B cell (primary cell): ENCODE results near the gene SMIM21. TPM values are rescaled to one million over a fixed set of nuclear protein-coding genes. Genes with fewer than 3 reads are reported as not detected.
A peak's percentile ranks its signal among the peaks of the same experiment; 100 is the strongest.

Source experiments
- ATAC-seq: fragments of 200-7000 bp; cut with Tn5 transposase; one replicate; pipeline ENCODE4 v1.10.0; 2021; ENCODE audit warnings: low read depth, mild to moderate bottlenecking, moderate number of reproducible peaks, moderate library complexity
- CTCF ChIA-PET: fragments of 350-600 bp; sonication (Branson Sonifier 250); formaldehyde crosslinking; loops from one replicate; lab custom pipeline; 2021; ENCODE audit warnings: antibody characterized with exemption, inconsistent platforms; lab: Charles Lee
- POLR2A ChIA-PET: fragments of 350-600 bp; sonication (Branson Sonifier 250); formaldehyde crosslinking; loops from one replicate; lab custom pipeline; 2021; ENCODE audit warnings: antibody characterized with exemption; lab: Charles Lee
- DNase-seq: peaks from one replicate; pipeline ENCODE4 v3.0.0; 2013
- H2AFZ ChIP-seq: 2 replicates; pipeline ENCODE4 v1.6.1; 2012; ENCODE audit warnings: mild to moderate bottlenecking, low read depth, low read length; ENCODE audit not compliant: insufficient read depth, poor library complexity, severe bottlenecking
- H3K27ac ChIP-seq, 2 donors: 1 replicate in 1 of 2; 2 replicates in 1 of 2; pipeline ENCODE4 v1.5.1; 2012 to 2013; ENCODE audit warnings: low read length in 2 of 2, mild to moderate bottlenecking in 2 of 2, moderate library complexity in 1 of 2
- H3K27me3 ChIP-seq, 4 experiments: fragments of 200-600 bp in 1 of 4; sonication (generic) in 1 of 4; replicated peaks in 1 of 4; 1 replicate in 2 of 4; 2 replicates in 2 of 4; pipeline versions ENCODE4 v1.6.1 to v1.7.0; 2013 to 2016; ENCODE audit warnings: low read length in 3 of 4, mild to moderate bottlenecking in 2 of 4, mixed read lengths in 1 of 4, moderate library complexity in 1 of 4; ENCODE audit not compliant: insufficient read depth in 4 of 4, control insufficient read depth in 3 of 4; ENCODE audit errors: control extremely low read depth in 1 of 4
- H3K36me3 ChIP-seq, 2 experiments: replicated peaks in 1 of 2; 1 replicate in 1 of 2; 2 replicates in 1 of 2; pipeline versions ENCODE4 v1.6.1 to v1.7.1; 2013; ENCODE audit warnings: low read length in 1 of 2; ENCODE audit not compliant: insufficient read depth in 2 of 2, control insufficient read depth in 1 of 2; ENCODE audit errors: control extremely low read depth in 1 of 2, extremely low read depth in 1 of 2
- H3K4me1 ChIP-seq, 2 donors: fragments of 200-600 bp in 1 of 2; sonication (generic) in 1 of 2; 1 replicate in 1 of 2; 2 replicates in 1 of 2; pipeline versions ENCODE4 v1.5.1 to v1.6.1; 2013 to 2017; ENCODE audit warnings: low read length in 2 of 2; ENCODE audit not compliant: control insufficient read depth in 2 of 2, insufficient read depth in 2 of 2
- H3K4me2 ChIP-seq: replicated peaks from 2 replicates; pipeline ENCODE3; 2012; ENCODE audit warnings: mild to moderate bottlenecking, low read depth, low read length; ENCODE audit not compliant: poor library complexity, severe bottlenecking
- H3K4me3 ChIP-seq, 5 experiments: fragments of 200-600 bp in 1 of 5; sonication (generic) in 1 of 5; 1 replicate in 3 of 5; 2 replicates in 2 of 5; pipeline versions ENCODE4 v1.5.1 to v1.7.0; 2011 to 2016; ENCODE audit warnings: low read length in 4 of 5, mild to moderate bottlenecking in 4 of 5, low read depth in 2 of 5, control low read depth in 1 of 5, moderate library complexity in 1 of 5; ENCODE audit not compliant: insufficient read depth in 1 of 5; ENCODE audit errors: control extremely low read depth in 1 of 5, extremely low read depth in 1 of 5
- H3K79me2 ChIP-seq: fragments of 200-600 bp; sonication (generic); one replicate; pipeline ENCODE4 v1.6.0; 2016; ENCODE audit warnings: low read length; ENCODE audit not compliant: control insufficient read depth, insufficient read depth
- H3K9ac ChIP-seq: fragments of 200-600 bp; sonication (generic); 2 replicates; pipeline ENCODE4 v1.6.1; 2017; ENCODE audit warnings: mild to moderate bottlenecking, low read length, moderate library complexity
- H3K9me3 ChIP-seq, 3 donors: one replicate each; pipeline versions ENCODE4 v1.6.1 to v1.7.1; 2013; ENCODE audit warnings: low read length in 2 of 3; ENCODE audit not compliant: control insufficient read depth in 2 of 3, insufficient read depth in 1 of 3; ENCODE audit errors: control extremely low read depth in 1 of 3
- H4K20me1 ChIP-seq: 2 replicates; pipeline ENCODE4 v1.6.0; 2012; ENCODE audit warnings: mild to moderate bottlenecking, low read length; ENCODE audit not compliant: insufficient read depth, control insufficient read depth, poor library complexity, severe bottlenecking
- H3K27ac Mint-ChIP-seq: one replicate; pipeline ENCODE4 v1.8.0; 2021; ENCODE audit warnings: mixed read lengths
- H3K27me3 Mint-ChIP-seq: one replicate; pipeline ENCODE4 v1.8.0; 2021; ENCODE audit warnings: mixed read lengths
- H3K4me1 Mint-ChIP-seq: one replicate; pipeline ENCODE4 v1.8.0; 2021; ENCODE audit warnings: mixed read lengths
- H3K4me3 Mint-ChIP-seq: one replicate; pipeline ENCODE4 v1.8.0; 2021; ENCODE audit warnings: mixed read lengths
- H3K9me3 Mint-ChIP-seq: one replicate; pipeline ENCODE4 v1.8.0; 2022; ENCODE audit warnings: mixed read lengths; ENCODE audit not compliant: insufficient read depth
- CTCF ChIP-seq: fragments of 200-600 bp; IDR thresholded peaks from one replicate; pipeline ENCODE4 v1.8.0; 2022; ENCODE audit warnings: antibody characterized with exemption, mild to moderate bottlenecking
- EZH2 ChIP-seq: IDR thresholded peaks from 2 replicates; pipeline ENCODE4 v1.6.1; 2012; ENCODE audit warnings: borderline replicate concordance, low read depth, mild to moderate bottlenecking, moderate library complexity, low read length; ENCODE audit not compliant: insufficient read depth, poor library complexity, severe bottlenecking
- WGBS: methylation state at CpG from one replicate; pipeline ENCODE4 v1.1.5; 2013; ENCODE audit warnings: missing lambda C conversion rate; ENCODE audit not compliant: insufficient coverage; 5-methylcytosine and 5-hydroxymethylcytosine counted together
- intact Hi-C: fragments of 100-400 bp; cut with micrococcal nuclease; formaldehyde crosslinking; loops from one replicate; pipeline ENCODE4 v1.10.0; 2022
- polyA plus RNA-seq: library from polyadenylated mRNA; depleted of rRNA; stranded (reverse); fragments of >200 nt; gene quantifications from 2 replicates; pipeline ENCODE4 v1.2.3, GENCODE V29; 2012
- total RNA-seq, 2 donors: library from RNA; stranded (reverse); fragments of 120-200 nt in 1 of 2; gene quantifications; 1 replicate in 1 of 2; 2 replicates in 1 of 2; pipeline versions ENCODE4 v1.2.3 to v1.2.4, GENCODE V29; 2013 to 2022

The SMIM21 gene
- total and polyA plus RNA-seq, 2 donors (not counting 1 experiment from before 2014, with no cell fraction given), result not detected

GRCh38 chr18:75455249-75456198 lies 28.0 kb upstream of the SMIM21 start:
- Mint-ChIP-seq H3K9me3 (peaks cover 3% of the 10 kb centered on the region), H3K27ac (no peak overlapping the region), H3K4me1 (peaks cover 2% of the 10 kb centered on the region), H3K4me3 (no peak overlapping the region), H3K27me3 (peaks cover 42% of the 10 kb centered on the region)
- no peak overlapping the region for H3K27ac ChIP-seq
- H3K4me3 ChIP-seq, result no peak overlapping the region
- POLR2A ChIA-PET, result no interaction called here
- no peaks in the 10 kb centered on the region for H3K4me1 ChIP-seq
- peak overlapping the region; percentile 35 for H3K4me2 ChIP-seq
- DNase-seq (no peak), ATAC-seq (no peak)
- CTCF ChIA-PET, result no interaction called here
- no peaks in the 10 kb centered on the region for H3K36me3 ChIP-seq
- intact Hi-C loops, result no loop called here
- H3K9ac ChIP-seq, result no peak overlapping the region
- no peaks in the 10 kb centered on the region for H4K20me1 ChIP-seq
- H3K27me3 ChIP-seq, result peaks cover 0 to 31% (median 17%) of the 10 kb centered on the region in 4 experiments
- H3K9me3 ChIP-seq, result peaks cover 1 to 9% (median 8%) of the 10 kb centered on the region in 3 donors
- TF ChIP-seq CTCF, result no peak
- TF ChIP-seq EZH2, result no peak
- H2AFZ ChIP-seq, result peak overlapping the region; percentile 38
- no peaks in the 10 kb centered on the region for H3K79me2 ChIP-seq
- WGBS, result 18% methylated on average over 84 of the region's 84 CpGs
